ENCODE measurements around the gene JAM2.

The JAM2 gene

GRCh38 chr21:25639551-25640201, 618 bp downstream of the JAM2 start:
- H2AFZ ChIP-seq, result peak overlapping the region; percentile 88
- no peaks in the 10 kb centered on the region for H3K9me3 ChIP-seq (ENCODE audit: control insufficient read depth, low read length)
- no peak overlapping the region for H3K9ac ChIP-seq
- peaks cover 2% of the 10 kb centered on the region for H3K4me1 ChIP-seq
- H3K27ac ChIP-seq, result peak overlapping the region; percentile 43
- no peaks in the 10 kb centered on the region for H3K36me3 ChIP-seq (ENCODE audit: control insufficient read depth, insufficient read depth, low read length)
- H3K4me2 ChIP-seq (ENCODE audit: low read length), result peak overlapping the region; percentile 77
- no peaks in the 10 kb centered on the region for H3K27me3 ChIP-seq (ENCODE audit: control insufficient read depth, insufficient read depth, low read length)
- peak overlapping the region; percentile 63 for H3K4me3 ChIP-seq (ENCODE audit: low read depth, low read length)
- TF ChIP-seq CTCF (IDR thresholded peaks at IDR 0.05), result peak; percentile 31
- no peaks in the 10 kb centered on the region for H3K79me2 ChIP-seq

DNA sequence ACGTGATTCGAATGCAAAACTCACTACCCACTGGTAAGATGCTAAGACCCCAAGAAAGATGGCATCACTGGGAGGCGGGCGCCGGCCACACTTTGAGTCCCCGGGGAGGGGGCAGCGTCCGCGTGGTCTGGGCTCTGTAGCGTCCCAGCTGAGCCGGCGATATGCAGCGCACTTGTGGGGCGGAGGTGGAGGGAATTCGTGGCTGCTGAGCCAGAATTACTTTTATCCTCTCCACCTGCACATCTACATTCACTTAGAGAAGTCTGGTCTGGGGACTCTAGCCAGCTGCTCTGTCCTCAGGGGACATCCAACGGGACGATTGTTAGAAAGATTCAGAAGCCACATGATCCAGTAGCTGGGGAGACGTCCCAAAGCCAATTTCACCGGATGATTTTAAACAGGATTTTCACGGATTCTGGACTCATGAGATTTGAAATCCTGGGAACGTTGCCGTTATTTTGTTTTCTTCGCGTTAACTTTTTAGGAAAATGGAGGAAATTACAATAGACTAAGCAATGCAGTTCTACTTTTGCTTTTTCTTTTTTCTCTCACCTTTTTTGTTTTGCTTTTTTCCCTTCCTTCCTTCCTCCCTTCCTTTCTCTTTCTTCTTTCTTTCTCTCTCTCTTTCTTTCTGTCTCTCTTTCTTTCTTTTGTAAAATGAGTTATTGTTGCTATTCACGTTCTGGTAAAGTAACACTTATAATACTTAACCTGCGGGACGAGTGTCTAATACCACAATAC, 1.3 kb downstream of the JAM2 start:
- Histone ChIP-seq H3K9me3 (ENCODE audit: control insufficient read depth, low read length) (no peaks in the 10 kb centered on the region), H3K27me3 (ENCODE audit: control insufficient read depth, insufficient read depth, low read length) (no peaks in the 10 kb centered on the region), H3K79me2 (no peaks in the 10 kb centered on the region), H2AFZ (peak overlapping the region; percentile 88), H3K4me2 (ENCODE audit: low read length) (peak overlapping the region; percentile 77), H3K4me1 (peaks cover 2% of the 10 kb centered on the region), H3K36me3 (ENCODE audit: control insufficient read depth, insufficient read depth, low read length) (no peaks in the 10 kb centered on the region), H3K4me3 (ENCODE audit: low read depth, low read length) (peak overlapping the region; percentile 63), H3K9ac (no peak overlapping the region), H3K27ac (no peak overlapping the region)
- TF ChIP-seq CTCF (IDR thresholded peaks at IDR 0.05), result no peak

DNA sequence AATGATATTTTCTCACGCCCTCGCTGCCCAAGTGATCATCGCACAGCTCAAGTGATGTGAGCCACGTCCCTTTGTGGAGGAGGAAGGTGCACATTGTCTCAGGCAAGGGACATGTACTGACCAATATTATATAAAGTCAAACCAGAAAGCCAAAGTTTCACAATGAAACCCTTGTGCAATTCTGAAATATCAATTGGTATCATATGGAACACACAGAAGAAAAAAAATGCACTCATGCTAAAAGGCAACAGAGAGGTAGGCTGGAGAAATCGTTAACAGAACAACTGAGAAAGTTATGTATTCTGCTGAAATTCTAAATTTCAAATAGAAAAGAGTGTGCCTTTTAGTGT, 1.9 kb downstream of the JAM2 start:
- Histone ChIP-seq H3K4me2 (ENCODE audit: low read length) (no peak overlapping the region), H3K36me3 (ENCODE audit: control insufficient read depth, insufficient read depth, low read length) (no peaks in the 10 kb centered on the region), H3K27ac (no peak overlapping the region), H3K9ac (no peak overlapping the region), H3K79me2 (no peaks in the 10 kb centered on the region), H2AFZ (no peak overlapping the region), H3K27me3 (ENCODE audit: control insufficient read depth, insufficient read depth, low read length) (no peaks in the 10 kb centered on the region), H3K4me3 (ENCODE audit: low read depth, low read length) (no peak overlapping the region), H3K9me3 (ENCODE audit: control insufficient read depth, low read length) (no peaks in the 10 kb centered on the region), H3K4me1 (peaks cover 2% of the 10 kb centered on the region)
- no peak for TF ChIP-seq CTCF (IDR thresholded peaks at IDR 0.05)

GRCh38 chr21:25643486-25643885, 4.4 kb downstream of the JAM2 start:
- H3K4me3 ChIP-seq (ENCODE audit: low read depth, low read length), result no peak overlapping the region
- no peaks in the 10 kb centered on the region for H3K27me3 ChIP-seq (ENCODE audit: control insufficient read depth, insufficient read depth, low read length)
- H3K27ac ChIP-seq, result no peak overlapping the region
- H3K4me2 ChIP-seq (ENCODE audit: low read length), result no peak overlapping the region
- no peak overlapping the region for H2AFZ ChIP-seq
- no peak overlapping the region for H3K9ac ChIP-seq
- H3K79me2 ChIP-seq, result no peaks in the 10 kb centered on the region
- TF ChIP-seq CTCF (IDR thresholded peaks at IDR 0.05), result no peak
- no peaks in the 10 kb centered on the region for H3K9me3 ChIP-seq (ENCODE audit: control insufficient read depth, low read length)
- H3K4me1 ChIP-seq, result peaks cover 2% of the 10 kb centered on the region
- no peaks in the 10 kb centered on the region for H3K36me3 ChIP-seq (ENCODE audit: control insufficient read depth, insufficient read depth, low read length)

GRCh38 chr21:25646474-25646873, 7.4 kb downstream of the JAM2 start:
- H3K27me3 ChIP-seq (ENCODE audit: control insufficient read depth, insufficient read depth, low read length), result no peaks in the 10 kb centered on the region
- H3K4me1 ChIP-seq, result peaks cover 2% of the 10 kb centered on the region
- no peak overlapping the region for H2AFZ ChIP-seq
- H3K9me3 ChIP-seq (ENCODE audit: control insufficient read depth, low read length), result no peaks in the 10 kb centered on the region
- no peaks in the 10 kb centered on the region for H3K36me3 ChIP-seq (ENCODE audit: control insufficient read depth, insufficient read depth, low read length)
- TF ChIP-seq CTCF (IDR thresholded peaks at IDR 0.05), result no peak
- no peak overlapping the region for H3K27ac ChIP-seq
- H3K4me3 ChIP-seq (ENCODE audit: low read depth, low read length), result no peak overlapping the region
- H3K9ac ChIP-seq, result no peak overlapping the region
- no peaks in the 10 kb centered on the region for H3K79me2 ChIP-seq
- H3K4me2 ChIP-seq (ENCODE audit: low read length), result no peak overlapping the region

Measured in parathyroid adenoma (tissue), 2 donors.